Measurements from ENCODE around the gene ZNF319. TPM values are rescaled to one million over a fixed set of nuclear protein-coding genes. Genes with fewer than 3 reads are reported as not detected.

The ZNF319 gene
- polyA plus RNA-seq, 1 donor from 2014 or later = 7.0 TPM

DNA sequence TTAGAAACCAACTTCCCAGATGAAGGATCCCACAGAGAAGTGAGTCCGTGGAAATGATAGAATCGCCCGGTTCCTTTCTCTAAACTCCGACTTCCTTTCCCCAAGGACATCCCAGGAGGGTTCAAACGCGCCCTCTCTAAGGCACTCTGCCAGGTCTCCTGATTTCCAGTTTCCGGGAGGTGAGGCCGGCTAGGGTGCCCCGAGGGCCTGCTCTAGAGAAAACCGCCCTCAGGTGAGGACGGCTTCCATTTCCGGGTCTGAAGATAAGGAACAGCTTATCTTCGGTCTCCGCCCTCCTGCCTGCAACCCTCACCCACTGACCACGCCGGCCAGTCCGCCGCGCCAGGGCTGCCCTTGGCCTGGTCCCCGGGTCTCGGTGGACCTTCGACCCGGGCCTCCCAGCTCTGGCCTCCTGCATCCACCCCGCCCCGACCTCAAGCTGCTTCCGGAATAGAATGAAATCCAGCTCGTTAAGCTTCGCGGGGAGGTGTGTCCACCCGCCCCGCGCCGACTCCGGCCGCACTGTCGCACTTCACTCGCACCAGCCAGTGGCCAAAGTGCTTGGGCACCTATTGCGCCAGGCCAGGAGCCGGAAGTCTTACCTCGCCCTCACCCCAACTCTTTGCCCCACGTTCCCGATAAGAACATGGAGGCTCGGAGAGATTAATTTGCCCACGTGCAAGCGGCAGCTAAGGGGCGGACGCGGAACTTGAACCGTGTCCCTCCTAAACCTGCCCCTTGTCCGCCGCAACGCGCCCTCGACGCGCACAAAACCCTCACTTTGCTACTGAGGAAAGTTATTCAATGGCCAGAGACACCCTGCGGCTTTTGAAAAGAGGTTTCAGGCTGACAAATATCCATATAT is 24.2 kb upstream of the ZNF319 start:
- no peaks in the 10 kb centered on the region for H3K9me3 ChIP-seq (ENCODE audit: low read length)
- no peaks in the 10 kb centered on the region for H3F3A ChIP-seq (ENCODE audit: insufficient read depth, low read length, poor library complexity, severe bottlenecking)
- H3K27ac ChIP-seq (ENCODE audit: low read length) = no peak overlapping the region
- peak overlapping the region; percentile 39 for H3K4me2 ChIP-seq (ENCODE audit: low read length)
- no peaks in the 10 kb centered on the region for H3K9me2 ChIP-seq (ENCODE audit: insufficient read depth, low read length)
- H4K20me1 ChIP-seq (ENCODE audit: insufficient read depth) = peaks cover 7% of the 10 kb centered on the region
- peaks cover 8% of the 10 kb centered on the region for H3K79me2 ChIP-seq (replicated peaks; ENCODE audit: insufficient read depth, low read length)
- TF ChIP-seq, protein P1, sequence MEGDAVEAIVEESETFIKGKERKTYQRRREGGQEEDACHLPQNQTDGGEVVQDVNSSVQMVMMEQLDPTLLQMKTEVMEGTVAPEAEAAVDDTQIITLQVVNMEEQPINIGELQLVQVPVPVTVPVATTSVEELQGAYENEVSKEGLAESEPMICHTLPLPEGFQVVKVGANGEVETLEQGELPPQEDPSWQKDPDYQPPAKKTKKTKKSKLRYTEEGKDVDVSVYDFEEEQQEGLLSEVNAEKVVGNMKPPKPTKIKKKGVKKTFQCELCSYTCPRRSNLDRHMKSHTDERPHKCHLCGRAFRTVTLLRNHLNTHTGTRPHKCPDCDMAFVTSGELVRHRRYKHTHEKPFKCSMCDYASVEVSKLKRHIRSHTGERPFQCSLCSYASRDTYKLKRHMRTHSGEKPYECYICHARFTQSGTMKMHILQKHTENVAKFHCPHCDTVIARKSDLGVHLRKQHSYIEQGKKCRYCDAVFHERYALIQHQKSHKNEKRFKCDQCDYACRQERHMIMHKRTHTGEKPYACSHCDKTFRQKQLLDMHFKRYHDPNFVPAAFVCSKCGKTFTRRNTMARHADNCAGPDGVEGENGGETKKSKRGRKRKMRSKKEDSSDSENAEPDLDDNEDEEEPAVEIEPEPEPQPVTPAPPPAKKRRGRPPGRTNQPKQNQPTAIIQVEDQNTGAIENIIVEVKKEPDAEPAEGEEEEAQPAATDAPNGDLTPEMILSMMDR (IDR thresholded peaks at IDR 0.05; ENCODE audit: poor library complexity, severe bottlenecking) = no peak
- TF ChIP-seq RAD21 (conservative IDR thresholded peaks at IDR 0.05) = no peak
- TF ChIP-seq EZH2 (IDR thresholded peaks at IDR 0.05; ENCODE audit: borderline replicate concordance, insufficient read depth, low read length, poor library complexity, severe bottlenecking) = no peak
- no peak for TF ChIP-seq EP300 (conservative IDR thresholded peaks at IDR 0.05; ENCODE audit: poor library complexity, severe bottlenecking)
- TF ChIP-seq TAF1 (IDR thresholded peaks at IDR 0.05; ENCODE audit: low read depth) = no peak
- TF ChIP-seq MXI1 (conservative IDR thresholded peaks at IDR 0.05; ENCODE audit: poor library complexity, severe bottlenecking) = no peak
- TF ChIP-seq SMC3 (conservative IDR thresholded peaks at IDR 0.05; ENCODE audit: poor library complexity) = no peak
- no peak for TF ChIP-seq POLR2AphosphoS5 (IDR thresholded peaks at IDR 0.05)
- TF ChIP-seq, protein P2, sequence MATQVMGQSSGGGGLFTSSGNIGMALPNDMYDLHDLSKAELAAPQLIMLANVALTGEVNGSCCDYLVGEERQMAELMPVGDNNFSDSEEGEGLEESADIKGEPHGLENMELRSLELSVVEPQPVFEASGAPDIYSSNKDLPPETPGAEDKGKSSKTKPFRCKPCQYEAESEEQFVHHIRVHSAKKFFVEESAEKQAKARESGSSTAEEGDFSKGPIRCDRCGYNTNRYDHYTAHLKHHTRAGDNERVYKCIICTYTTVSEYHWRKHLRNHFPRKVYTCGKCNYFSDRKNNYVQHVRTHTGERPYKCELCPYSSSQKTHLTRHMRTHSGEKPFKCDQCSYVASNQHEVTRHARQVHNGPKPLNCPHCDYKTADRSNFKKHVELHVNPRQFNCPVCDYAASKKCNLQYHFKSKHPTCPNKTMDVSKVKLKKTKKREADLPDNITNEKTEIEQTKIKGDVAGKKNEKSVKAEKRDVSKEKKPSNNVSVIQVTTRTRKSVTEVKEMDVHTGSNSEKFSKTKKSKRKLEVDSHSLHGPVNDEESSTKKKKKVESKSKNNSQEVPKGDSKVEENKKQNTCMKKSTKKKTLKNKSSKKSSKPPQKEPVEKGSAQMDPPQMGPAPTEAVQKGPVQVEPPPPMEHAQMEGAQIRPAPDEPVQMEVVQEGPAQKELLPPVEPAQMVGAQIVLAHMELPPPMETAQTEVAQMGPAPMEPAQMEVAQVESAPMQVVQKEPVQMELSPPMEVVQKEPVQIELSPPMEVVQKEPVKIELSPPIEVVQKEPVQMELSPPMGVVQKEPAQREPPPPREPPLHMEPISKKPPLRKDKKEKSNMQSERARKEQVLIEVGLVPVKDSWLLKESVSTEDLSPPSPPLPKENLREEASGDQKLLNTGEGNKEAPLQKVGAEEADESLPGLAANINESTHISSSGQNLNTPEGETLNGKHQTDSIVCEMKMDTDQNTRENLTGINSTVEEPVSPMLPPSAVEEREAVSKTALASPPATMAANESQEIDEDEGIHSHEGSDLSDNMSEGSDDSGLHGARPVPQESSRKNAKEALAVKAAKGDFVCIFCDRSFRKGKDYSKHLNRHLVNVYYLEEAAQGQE (IDR thresholded peaks at IDR 0.05; ENCODE audit: borderline replicate concordance) = no peak
- H3K27me3 ChIP-seq (ENCODE audit: insufficient read depth, low read depth, low read length) = no peaks in the 10 kb centered on the region
- H2AFZ ChIP-seq (ENCODE audit: low read depth, low read length) = peak overlapping the region; percentile 21
- no peaks in the 10 kb centered on the region for H3K36me3 ChIP-seq (ENCODE audit: insufficient read depth, low read length)
- peak overlapping the region; percentile 96 for H3K4me3 ChIP-seq (ENCODE audit: low read length)
- peak overlapping the region; percentile 75 for H3K9ac ChIP-seq (ENCODE audit: low read length)

DNA sequence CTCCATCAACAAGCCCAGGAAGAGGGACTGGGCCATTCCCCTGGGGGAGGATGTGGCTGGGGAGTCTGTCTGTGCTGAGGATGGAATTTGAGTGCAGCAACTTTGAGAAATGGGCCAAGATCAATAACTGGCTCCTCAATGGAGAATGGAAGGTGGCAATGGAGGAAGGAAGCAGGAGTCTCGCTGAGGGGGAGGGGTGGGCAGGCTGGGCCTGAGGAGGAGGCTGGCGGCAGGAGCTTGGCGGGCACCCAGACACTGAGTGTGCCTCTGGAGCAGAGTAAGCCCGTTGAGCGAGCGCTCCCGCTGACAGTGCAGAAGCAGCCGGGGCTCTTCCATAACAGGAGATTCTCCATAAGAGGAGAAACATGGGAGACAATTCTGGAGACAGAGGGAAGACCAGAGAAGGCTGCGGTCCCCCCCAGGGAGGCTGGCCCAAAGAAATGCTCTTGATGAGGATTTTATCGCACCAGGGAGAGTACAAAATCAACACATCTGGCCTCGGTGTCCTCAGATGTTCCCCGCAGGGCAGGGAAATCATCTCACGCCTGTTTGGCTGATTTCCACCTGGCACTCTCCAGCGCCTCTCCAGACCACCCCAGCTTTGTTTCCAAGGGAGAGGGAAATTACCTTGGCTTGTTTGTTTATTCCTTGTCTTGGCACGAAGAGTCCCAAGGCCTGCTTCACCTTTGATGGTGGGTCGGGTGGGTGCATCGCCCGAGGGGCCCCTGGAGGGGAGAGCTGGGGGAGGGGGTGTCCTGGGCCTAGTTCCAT is 22.3 kb upstream of the ZNF319 start:
- TF ChIP-seq SMC3 (conservative IDR thresholded peaks at IDR 0.05; ENCODE audit: poor library complexity) = no peak
- TF ChIP-seq, protein P1 (IDR thresholded peaks at IDR 0.05; ENCODE audit: poor library complexity, severe bottlenecking) = no peak
- TF ChIP-seq RAD21 (conservative IDR thresholded peaks at IDR 0.05) = no peak
- TF ChIP-seq POLR2AphosphoS5 (IDR thresholded peaks at IDR 0.05) = no peak
- TF ChIP-seq EP300 (conservative IDR thresholded peaks at IDR 0.05; ENCODE audit: poor library complexity, severe bottlenecking) = no peak
- TF ChIP-seq, protein P2 (IDR thresholded peaks at IDR 0.05; ENCODE audit: borderline replicate concordance) = no peak
- TF ChIP-seq MXI1 (conservative IDR thresholded peaks at IDR 0.05; ENCODE audit: poor library complexity, severe bottlenecking) = no peak
- no peak for TF ChIP-seq TAF1 (IDR thresholded peaks at IDR 0.05; ENCODE audit: low read depth)
- TF ChIP-seq EZH2 (IDR thresholded peaks at IDR 0.05; ENCODE audit: borderline replicate concordance, insufficient read depth, low read length, poor library complexity, severe bottlenecking) = no peak
- Histone ChIP-seq H3K27me3 (ENCODE audit: insufficient read depth, low read depth, low read length) (no peaks in the 10 kb centered on the region), H3K9ac (ENCODE audit: low read length) (no peak overlapping the region), H3K9me3 (ENCODE audit: low read length) (no peaks in the 10 kb centered on the region), H3K36me3 (ENCODE audit: insufficient read depth, low read length) (no peaks in the 10 kb centered on the region), H2AFZ (ENCODE audit: low read depth, low read length) (no peak overlapping the region), H3K79me2 (replicated peaks; ENCODE audit: insufficient read depth, low read length) (peaks cover 3% of the 10 kb centered on the region), H3K27ac (ENCODE audit: low read length) (no peak overlapping the region), H3F3A (ENCODE audit: insufficient read depth, low read length, poor library complexity, severe bottlenecking) (no peaks in the 10 kb centered on the region), H3K4me2 (ENCODE audit: low read length) (no peak overlapping the region), H3K4me3 (ENCODE audit: low read length) (no peak overlapping the region), H3K9me2 (ENCODE audit: insufficient read depth, low read length) (no peaks in the 10 kb centered on the region), H4K20me1 (ENCODE audit: insufficient read depth) (peaks cover 7% of the 10 kb centered on the region)

All from neural cell (in vitro differentiated cells).